Measurements from ENCODE around the gene EED. TPM values are rescaled to one million over a fixed set of nuclear protein-coding genes. Genes with fewer than 3 reads are reported as not detected.

EED gene
- total RNA-seq, 1 donor from 2014 or later = 63.7 TPM

GRCh38 chr11:86274999-86275398 is 30.4 kb downstream of the EED start:
- Mint-ChIP-seq H3K9me3 (peaks cover 4% of the 10 kb centered on the region), H3K27ac (no peak overlapping the region), H3K4me3 (no peak overlapping the region), H3K27me3 (no peaks in the 10 kb centered on the region), H3K36me3 (ENCODE audit: low read depth) (peaks cover 78% of the 10 kb centered on the region), H3K4me1 (peaks cover 20% of the 10 kb centered on the region)
- intact Hi-C loops (cut with micrococcal nuclease) = loop anchor here (2.0 kb wide), 1 partner anchor 14 kb away; no protein-coding TSS in a partner anchor
- no peak for ATAC-seq (ENCODE audit: low read depth)
- ChIA-PET CTCF (interaction anchor here (1.7 kb wide), 1 partner anchor 56 kb away, joined by 3 read pairs; no protein-coding TSS in a partner anchor), POLR2A (interaction anchor here (0.9 kb wide), 1 partner anchor 30 kb away, joined by 3 read pairs; the partner anchor contains the start of gene EED)
- no peak for DNase-seq
- TF ChIP-seq, protein P1, sequence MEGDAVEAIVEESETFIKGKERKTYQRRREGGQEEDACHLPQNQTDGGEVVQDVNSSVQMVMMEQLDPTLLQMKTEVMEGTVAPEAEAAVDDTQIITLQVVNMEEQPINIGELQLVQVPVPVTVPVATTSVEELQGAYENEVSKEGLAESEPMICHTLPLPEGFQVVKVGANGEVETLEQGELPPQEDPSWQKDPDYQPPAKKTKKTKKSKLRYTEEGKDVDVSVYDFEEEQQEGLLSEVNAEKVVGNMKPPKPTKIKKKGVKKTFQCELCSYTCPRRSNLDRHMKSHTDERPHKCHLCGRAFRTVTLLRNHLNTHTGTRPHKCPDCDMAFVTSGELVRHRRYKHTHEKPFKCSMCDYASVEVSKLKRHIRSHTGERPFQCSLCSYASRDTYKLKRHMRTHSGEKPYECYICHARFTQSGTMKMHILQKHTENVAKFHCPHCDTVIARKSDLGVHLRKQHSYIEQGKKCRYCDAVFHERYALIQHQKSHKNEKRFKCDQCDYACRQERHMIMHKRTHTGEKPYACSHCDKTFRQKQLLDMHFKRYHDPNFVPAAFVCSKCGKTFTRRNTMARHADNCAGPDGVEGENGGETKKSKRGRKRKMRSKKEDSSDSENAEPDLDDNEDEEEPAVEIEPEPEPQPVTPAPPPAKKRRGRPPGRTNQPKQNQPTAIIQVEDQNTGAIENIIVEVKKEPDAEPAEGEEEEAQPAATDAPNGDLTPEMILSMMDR (IDR thresholded peaks at IDR 0.05) = no peak

GRCh38 chr11:86275493-86276370 is 31.2 kb downstream of the EED start:
- no peak for DNase-seq
- no peak overlapping the region for H3K4me3 Mint-ChIP-seq
- intact Hi-C loops (cut with micrococcal nuclease) = loop anchor here (2.0 kb wide), 1 partner anchor 13 kb away; no protein-coding TSS in a partner anchor
- H3K4me1 Mint-ChIP-seq = peaks cover 15% of the 10 kb centered on the region
- no peak for ATAC-seq (ENCODE audit: low read depth)
- POLR2A ChIA-PET = interaction anchor here (0.9 kb wide), 1 partner anchor 31 kb away, joined by 3 read pairs; the partner anchor contains the start of gene EED
- H3K27me3 Mint-ChIP-seq = no peaks in the 10 kb centered on the region
- CTCF ChIA-PET = interaction anchor here (1.7 kb wide), 1 partner anchor 57 kb away, joined by 3 read pairs; no protein-coding TSS in a partner anchor
- peaks cover 78% of the 10 kb centered on the region for H3K36me3 Mint-ChIP-seq (ENCODE audit: low read depth)
- H3K27ac Mint-ChIP-seq = no peak overlapping the region
- TF ChIP-seq, protein P1 (IDR thresholded peaks at IDR 0.05) = no peak
- peaks cover 4% of the 10 kb centered on the region for H3K9me3 Mint-ChIP-seq

- intact Hi-C loops (cut with micrococcal nuclease) = no loop called here
- no peaks in the 10 kb centered on the region for H3K27me3 Mint-ChIP-seq
- ATAC-seq (ENCODE audit: low read depth) (no peak), DNase-seq (no peak)
- ChIA-PET POLR2A (no interaction called here), CTCF (no interaction called here)
- H3K36me3 Mint-ChIP-seq (ENCODE audit: low read depth) = peaks cover 75% of the 10 kb centered on the region
- no peak overlapping the region for H3K27ac Mint-ChIP-seq
- TF ChIP-seq, protein P1 (IDR thresholded peaks at IDR 0.05) = no peak
- H3K9me3 Mint-ChIP-seq = peaks cover 4% of the 10 kb centered on the region
- peaks cover 11% of the 10 kb centered on the region for H3K4me1 Mint-ChIP-seq
- no peak overlapping the region for H3K4me3 Mint-ChIP-seq
These were observed 33.2 kb downstream of the EED start for GRCh38 chr11:86277741-86278140.

GRCh38 chr11:86278226-86278625 is 33.7 kb downstream of the EED start:
- ChIA-PET CTCF (no interaction called here), POLR2A (no interaction called here)
- TF ChIP-seq, protein P1 (IDR thresholded peaks at IDR 0.05) = no peak
- no peak for ATAC-seq (ENCODE audit: low read depth)
- Mint-ChIP-seq H3K36me3 (ENCODE audit: low read depth) (peaks cover 72% of the 10 kb centered on the region), H3K9me3 (peaks cover 4% of the 10 kb centered on the region), H3K4me1 (peaks cover 11% of the 10 kb centered on the region), H3K27me3 (no peaks in the 10 kb centered on the region), H3K4me3 (no peak overlapping the region), H3K27ac (no peak overlapping the region)
- intact Hi-C loops (cut with micrococcal nuclease) = no loop called here
- no peak for DNase-seq

DNA sequence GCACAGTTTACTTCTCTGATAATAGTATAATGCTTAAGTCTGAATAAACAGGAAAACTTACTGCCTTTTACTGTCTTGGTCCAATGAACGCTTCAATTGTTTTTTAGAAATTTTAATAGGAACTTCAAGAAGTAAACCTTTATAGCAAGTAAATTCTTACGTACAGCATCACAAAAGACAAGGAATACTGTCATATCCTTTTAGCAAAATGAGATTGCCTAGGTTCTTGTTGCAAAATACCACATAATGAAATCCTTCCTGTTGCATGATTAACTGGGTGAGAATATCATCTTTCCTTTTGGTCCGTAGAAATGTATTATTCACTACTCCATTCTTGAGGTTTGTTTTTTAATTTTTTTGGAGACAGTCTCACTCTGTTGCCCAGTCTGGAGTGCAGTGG is 35.2 kb downstream of the EED start:
- no peak overlapping the region for H3K4me3 Mint-ChIP-seq
- H3K27ac Mint-ChIP-seq = no peak overlapping the region
- H3K27me3 Mint-ChIP-seq = no peaks in the 10 kb centered on the region
- H3K36me3 Mint-ChIP-seq (ENCODE audit: low read depth) = peaks cover 67% of the 10 kb centered on the region
- intact Hi-C loops (cut with micrococcal nuclease) = no loop called here
- DNase-seq = no peak
- TF ChIP-seq, protein P1 (IDR thresholded peaks at IDR 0.05) = no peak
- H3K4me1 Mint-ChIP-seq = peaks cover 4% of the 10 kb centered on the region
- CTCF ChIA-PET = no interaction called here
- peaks cover 4% of the 10 kb centered on the region for H3K9me3 Mint-ChIP-seq
- no peak for ATAC-seq (ENCODE audit: low read depth)
- POLR2A ChIA-PET = interaction anchor here (0.7 kb wide), 1 partner anchor 12 kb away, joined by 4 read pairs; no protein-coding TSS in a partner anchor

Measured in activated B cell treated with CpG ODN at 0.5 μM for 24 hours (primary cell).